WERI-Rb-1 (cell line): ENCODE measurements around the gene SRSF4.
"Not testable (repeated sequence)": the region's sequence is repeated elsewhere in the genome, so short reads cannot be mapped to it uniquely, and the experiment has no call there.

Experiments
- DNase-seq: peaks from one replicate; pipeline ENCODE4 v3.0.0-alpha.2; 2020
- H3K27ac ChIP-seq: fragments of 250-450 bp; sonication (Bioruptor Pico); 2 replicates; pipeline ENCODE4 v1.5.1; 2020; ENCODE audit warnings: mild to moderate bottlenecking, moderate library complexity
- H3K27me3 ChIP-seq: fragments of 250-450 bp; sonication (Bioruptor Pico); 2 replicates; pipeline ENCODE4 v1.5.1; 2021; ENCODE audit warnings: mild to moderate bottlenecking, low read depth, moderate library complexity; ENCODE audit not compliant: insufficient read depth, severe bottlenecking
- H3K36me3 ChIP-seq: fragments of 250-450 bp; sonication (Bioruptor Pico); 2 replicates; pipeline ENCODE4 v1.5.1; 2020; ENCODE audit warnings: mild to moderate bottlenecking, moderate library complexity
- H3K4me3 ChIP-seq: 2 replicates; pipeline ENCODE4 v1.5.1; 2011; ENCODE audit warnings: low read depth, mild to moderate bottlenecking, control low read depth, low read length
- H3K9me3 ChIP-seq: fragments of 250-450 bp; sonication (Bioruptor Pico); 2 replicates; pipeline ENCODE4 v1.5.1; 2021; ENCODE audit warnings: mild to moderate bottlenecking, moderate library complexity; ENCODE audit not compliant: severe bottlenecking
- CTCF ChIP-seq: IDR thresholded peaks from 2 replicates; pipeline ENCODE4 v1.5.1; 2011; ENCODE audit warnings: low read depth, mild to moderate bottlenecking, control low read depth, inconsistent platforms, low read length

SRSF4 gene

GRCh38 chr1:29224356-29224837 lies 42.7 kb upstream of the SRSF4 start:
- H3K27ac ChIP-seq, result peak overlapping the region; percentile 76
- H3K27me3 ChIP-seq, result no peaks in the 10 kb centered on the region
- no peaks in the 10 kb centered on the region for H3K9me3 ChIP-seq
- no peak for DNase-seq
- no peak for TF ChIP-seq CTCF
- H3K4me3 ChIP-seq, result no peak overlapping the region
- H3K36me3 ChIP-seq, result peaks cover 18% of the 10 kb centered on the region

- Histone ChIP-seq H3K36me3 (peaks cover 18% of the 10 kb centered on the region), H3K27ac (no peak overlapping the region)
Measured at GRCh38 chr1:29223521-29223920, 41.8 kb upstream of the SRSF4 start.

GRCh38 chr1:29222686-29223085 lies 41.0 kb upstream of the SRSF4 start:
- Histone ChIP-seq H3K4me3 (no peak overlapping the region), H3K9me3 (no peaks in the 10 kb centered on the region), H3K27ac (no peak overlapping the region), H3K36me3 (peaks cover 18% of the 10 kb centered on the region), H3K27me3 (no peaks in the 10 kb centered on the region)
- DNase-seq, result no peak
- no peak for TF ChIP-seq CTCF

More at GRCh38 chr1:29223521-29223920, 41.8 kb upstream of the SRSF4 start:
- Histone ChIP-seq H3K27me3 (no peaks in the 10 kb centered on the region), H3K4me3 (no peak overlapping the region), H3K9me3 (no peaks in the 10 kb centered on the region)
- TF ChIP-seq CTCF, result no peak
- no peak for DNase-seq

GRCh38 chr1:29222260-29222659 lies 40.6 kb upstream of the SRSF4 start:
- not testable (repeated sequence) for DNase-seq, H3K27me3 ChIP-seq, H3K4me3 ChIP-seq, H3K27ac ChIP-seq, H3K9me3 ChIP-seq
- peaks cover 18% of the 10 kb centered on the region for H3K36me3 ChIP-seq

- DNase-seq, result no peak
- no peak for TF ChIP-seq CTCF
- no peak overlapping the region for H3K27ac ChIP-seq
- no peak overlapping the region for H3K4me3 ChIP-seq
- H3K27me3 ChIP-seq, result no peaks in the 10 kb centered on the region
- H3K9me3 ChIP-seq, result no peaks in the 10 kb centered on the region
- peaks cover 18% of the 10 kb centered on the region for H3K36me3 ChIP-seq
Measured at GRCh38 chr1:29221296-29221695, 39.6 kb upstream of the SRSF4 start.

- H3K27me3 ChIP-seq, result no peaks in the 10 kb centered on the region
- no peaks in the 10 kb centered on the region for H3K9me3 ChIP-seq
- peaks cover 24% of the 10 kb centered on the region for H3K36me3 ChIP-seq
- TF ChIP-seq CTCF, result no peak
- no peak for DNase-seq
- H3K4me3 ChIP-seq, result no peak overlapping the region
- H3K27ac ChIP-seq, result no peak overlapping the region
Measured at GRCh38 chr1:29218223-29218622, 36.5 kb upstream of the SRSF4 start.
